HepG2 (cell line): ENCODE data around the gene DRAXIN. TPM values are rescaled to one million over a fixed set of nuclear protein-coding genes. Genes with fewer than 3 reads are reported as not detected.

ENCODE experiments used
- ATAC-seq: fragments of 200-7000 bp; cut with Tn5 transposase; 3 replicates; pipeline ENCODE4 v1.9.1; 2020; ENCODE audit warnings: mild to moderate bottlenecking, moderate library complexity
- BruUV-seq: library from RNA; stranded (reverse); fragments of 400-500 nt; replicated peaks from 2 replicates; lab custom pipeline; 2021; lab: Mats Ljungman, UMichigan
- CTCF ChIA-PET: fragments of 300-600 bp; formaldehyde crosslinking; extraction: SDS; loops from one replicate; lab custom pipeline; 2021; ENCODE audit warnings: low total read pairs, inconsistent platforms, low intra/inter-chr PET ratio; lab: Yijun Ruan, JAX
- POLR2A ChIA-PET: fragments of 350-600 bp; sonication (Branson Sonifier 250); formaldehyde crosslinking; loops from one replicate; lab custom pipeline; 2020; ENCODE audit warnings: antibody characterized with exemption, inconsistent platforms; lab: Yijun Ruan, JAX
- DNase-seq: peaks from one replicate; pipeline ENCODE4 v3.0.0-alpha.2; 2015; ENCODE audit warnings: low spot score
- FAIRE-seq: peaks from 3 replicates; lab custom pipeline; 2011; peaks lifted over from hg19 to GRCh38; lab: Jason Lieb, UNC
- H2AFZ ChIP-seq: one replicate; pipeline ENCODE4 v1.6.1; 2011; ENCODE audit warnings: low read length, inconsistent platforms
- H3K27ac ChIP-seq: fragments of 300-600 bp; 3 replicates; pipeline ENCODE4 v1.8.0; 2011; ENCODE audit warnings: mixed run types, mild to moderate bottlenecking, mixed read lengths, low read length, inconsistent platforms; ENCODE audit not compliant: insufficient read depth; ENCODE audit errors: extremely low read length
- H3K27me3 ChIP-seq, 2 experiments: fragments of 200-600 bp in 1 of 2; 2 replicates in 1 of 2; 3 replicates in 1 of 2; pipeline versions ENCODE4 v1.6.0 to v1.8.0; 2011; ENCODE audit warnings: low read length in 2 of 2, mild to moderate bottlenecking in 2 of 2, moderate library complexity in 2 of 2, inconsistent platforms in 1 of 2; ENCODE audit not compliant: insufficient read depth in 2 of 2, control insufficient read depth in 1 of 2
- H3K36me3 ChIP-seq, 2 experiments: fragments of 200-600 bp in 1 of 2; replicated peaks in 1 of 2; 2 replicates in 1 of 2; 3 replicates in 1 of 2; pipeline versions ENCODE4 v1.5.1 to v1.8.0; 2011; ENCODE audit warnings: low read length in 2 of 2, inconsistent platforms in 1 of 2; ENCODE audit not compliant: insufficient read depth in 2 of 2, control insufficient read depth in 1 of 2
- H3K4me1 ChIP-seq: 2 replicates; pipeline ENCODE4 v1.5.1; 2012; ENCODE audit warnings: low read length, inconsistent platforms; ENCODE audit not compliant: insufficient read depth
- H3K4me2 ChIP-seq: 2 replicates; pipeline ENCODE4 v1.6.0; 2011; ENCODE audit warnings: low read depth, low read length, inconsistent platforms
- H3K4me3 ChIP-seq, 3 experiments: fragments of 200-600 bp in 1 of 3; sonication (generic), shearing (Covaris generic) in 1 of 3; replicated peaks in 1 of 3; 2 replicates each; pipeline ENCODE4 v1.5.1; 2011 to 2016; ENCODE audit warnings: low read length in 3 of 3, inconsistent platforms in 2 of 3, low read depth in 2 of 3, mild to moderate bottlenecking in 2 of 3, control low read depth in 1 of 3, mixed read lengths in 1 of 3; ENCODE audit not compliant: insufficient read depth in 1 of 3
- H3K79me2 ChIP-seq: one replicate; pipeline ENCODE4 v1.6.1; 2011; ENCODE audit warnings: low read length, inconsistent platforms; ENCODE audit not compliant: insufficient read depth
- H3K9ac ChIP-seq: 2 replicates; pipeline ENCODE4 v1.6.0; 2011; ENCODE audit warnings: mild to moderate bottlenecking, low read depth, low read length, inconsistent platforms; ENCODE audit not compliant: insufficient read depth
- H3K9me3 ChIP-seq: 2 replicates; pipeline ENCODE4 v1.5.1; 2012; ENCODE audit warnings: mild to moderate bottlenecking, low read length
- H4K20me1 ChIP-seq: 2 replicates; pipeline ENCODE4 v1.6.0; 2011; ENCODE audit warnings: inconsistent platforms, mild to moderate bottlenecking, low read length, moderate library complexity; ENCODE audit not compliant: insufficient read depth
- BRD4 ChIP-seq: sonication (generic); formaldehyde crosslinking; IDR thresholded peaks from 2 replicates; pipeline ENCODE4 v1.4.0; 2020; ENCODE audit warnings: missing genetic modification reagents
- EED ChIP-seq: sonication (generic); formaldehyde crosslinking; IDR thresholded peaks from 2 replicates; pipeline ENCODE4 v1.5.0; 2020; ENCODE audit warnings: mild to moderate bottlenecking, missing genetic modification reagents
- ELF4 ChIP-seq: sonication (generic); formaldehyde crosslinking; IDR thresholded peaks from 2 replicates; pipeline ENCODE4 v1.5.0; 2020; ENCODE audit warnings: missing genetic modification reagents, mild to moderate bottlenecking, moderate library complexity, borderline replicate concordance
- HIVEP1 ChIP-seq: sonication (generic); formaldehyde crosslinking; IDR thresholded peaks from 2 replicates; pipeline ENCODE4 v1.4.0; 2020; ENCODE audit warnings: mild to moderate bottlenecking, missing genetic modification reagents
- MEF2D ChIP-seq: sonication (generic); formaldehyde crosslinking; IDR thresholded peaks from 2 replicates; pipeline ENCODE4 v1.5.1; 2020; ENCODE audit warnings: mild to moderate bottlenecking, missing genetic modification reagents
- NFKB2 ChIP-seq: sonication (generic); formaldehyde crosslinking; IDR thresholded peaks from 2 replicates; pipeline ENCODE4 v1.4.0; 2020; ENCODE audit warnings: missing genetic modification reagents, borderline replicate concordance
- PAWR ChIP-seq: sonication (generic); formaldehyde crosslinking; IDR thresholded peaks from 2 replicates; pipeline ENCODE4 v1.4.0; 2020; ENCODE audit warnings: missing genetic modification reagents, mild to moderate bottlenecking, borderline replicate concordance
- RXRB ChIP-seq: IDR thresholded peaks from 2 replicates; pipeline ENCODE4 v1.6.1; 2016; ENCODE audit warnings: borderline replicate concordance, missing genetic modification reagents, missing compliant biosample characterization
- SOX5 ChIP-seq: IDR thresholded peaks from 2 replicates; pipeline ENCODE4 v1.6.1; 2016; ENCODE audit warnings: borderline replicate concordance
- TBX3 ChIP-seq: fragments of 450-650 bp; IDR thresholded peaks from 2 replicates; pipeline ENCODE4 v1.6.1; 2017; ENCODE audit warnings: antibody characterized with exemption, mild to moderate bottlenecking, inconsistent platforms, borderline replicate concordance
- YY1 ChIP-seq: IDR thresholded peaks from 2 replicates; pipeline ENCODE4 v1.6.1; 2011; ENCODE audit warnings: low read length, low read depth, moderate library complexity, mild to moderate bottlenecking; ENCODE audit not compliant: insufficient read depth, insufficient replicate concordance
- ZNF232 ChIP-seq: sonication (generic); formaldehyde crosslinking; IDR thresholded peaks from 2 replicates; pipeline ENCODE4 v1.4.0; 2020; ENCODE audit warnings: missing genetic modification reagents, borderline replicate concordance
- ZNF251 ChIP-seq: sonication (generic); formaldehyde crosslinking; IDR thresholded peaks from 2 replicates; pipeline ENCODE4 v1.9.0; 2021; ENCODE audit warnings: mild to moderate bottlenecking, missing genetic modification reagents
- ZNF709 ChIP-seq: sonication (generic); formaldehyde crosslinking; IDR thresholded peaks from 2 replicates; pipeline ENCODE4 v1.5.0; 2020; ENCODE audit warnings: mild to moderate bottlenecking, missing genetic modification reagents
- WGBS: methylation state at CpG from one replicate; pipeline ENCODE4 v1.1.6; 2017; ENCODE audit warnings: low lambda C conversion rate; 5-methylcytosine and 5-hydroxymethylcytosine counted together
- in situ Hi-C: cut with HindIII; loops from 2 replicates; pipeline ENCODE4 v1.10.0; 2017; ENCODE audit warnings: low pct_unique_long_range_greater_than_20kb; ENCODE audit not compliant: extremely low pct_ligation_motif_present
- intact Hi-C: fragments of 100-400 bp; cut with micrococcal nuclease; formaldehyde crosslinking; loops from one replicate; pipeline ENCODE4 v1.10.0; 2022; ENCODE audit not compliant: unreplicated experiment
- polyA plus RNA-seq, 8 experiments: library from polyadenylated mRNA; depleted of rRNA in 3 of 8; stranded (reverse) in 7 of 8; unstranded in 1 of 8; fragments of >200 nt; fragmentation: Illumina TruSeq in 4 of 8; extraction: Trizol in 4 of 8; gene quantifications; 2 replicates each; pipeline versions ENCODE4 v1.2.1 to v1.2.3, GENCODE V29; 2011 to 2016; ENCODE audit warnings: low read depth in 4 of 8, missing spikeins in 1 of 8, mixed read lengths in 1 of 8; ENCODE audit not compliant: insufficient read depth in 1 of 8
- total RNA-seq, 5 experiments: library from RNA; depleted of rRNA; stranded (reverse); fragments of >200 nt; fragmentation: Illumina TruSeq; extraction: Trizol; gene quantifications; 2 replicates each; pipeline ENCODE4 v1.2.3, GENCODE V29; 2016; ENCODE audit warnings: low read depth in 1 of 5
- TF ChIP-seq, protein P1 (sequence below): sonication (generic); formaldehyde crosslinking; IDR thresholded peaks from 2 replicates; pipeline ENCODE4 v1.4.0; 2020; ENCODE audit warnings: missing genetic modification reagents
- TF ChIP-seq, protein P2 (sequence below): sonication (generic); formaldehyde crosslinking; IDR thresholded peaks from 2 replicates; pipeline ENCODE4 v1.4.0; 2020; ENCODE audit warnings: missing genetic modification reagents

DRAXIN gene
- total and polyA plus RNA-seq, 2 of the 13 experiments (the other 11 are each of a cell fraction or from before 2014, with no cell fraction given): 0.02 TPM; not detected in 1

DNA sequence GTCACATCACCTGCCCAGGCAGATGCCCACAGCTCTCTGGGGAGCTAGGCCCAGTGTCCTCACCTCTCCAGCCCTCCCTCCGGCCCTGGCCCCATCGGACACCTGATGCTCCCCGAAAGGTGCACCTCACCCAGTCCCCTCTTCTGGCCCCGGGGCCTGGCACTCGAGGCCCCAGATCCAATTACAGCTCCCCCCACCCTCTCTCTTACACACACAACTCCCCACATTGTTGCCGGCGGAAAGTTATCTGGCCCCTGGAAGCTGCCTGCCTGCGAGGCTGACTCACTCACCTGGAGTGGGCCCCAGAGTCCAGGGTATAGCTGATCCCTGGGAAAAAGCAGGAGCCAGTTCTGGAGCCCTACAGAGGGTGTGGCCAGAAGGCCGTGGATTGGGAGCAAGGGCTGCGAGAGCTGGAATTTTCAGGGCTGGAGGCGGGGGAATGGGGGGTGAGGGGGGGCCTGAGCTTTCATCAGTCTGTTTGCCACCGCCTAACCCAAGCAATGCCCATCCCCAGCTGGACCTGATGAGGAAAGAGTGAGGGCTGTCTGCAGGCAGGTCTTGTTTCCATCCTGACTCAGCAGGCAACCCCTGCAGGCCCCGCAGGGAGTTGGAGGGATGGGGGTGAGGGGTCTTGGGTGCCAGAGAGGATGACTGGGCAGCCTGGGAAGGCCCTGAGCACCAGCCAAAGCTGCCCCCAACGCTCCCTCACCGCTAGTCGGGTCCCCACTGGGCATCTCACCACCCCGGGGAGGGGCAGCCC is 38.2 kb upstream of the DRAXIN start (continued):
- TF ChIP-seq, protein P1, sequence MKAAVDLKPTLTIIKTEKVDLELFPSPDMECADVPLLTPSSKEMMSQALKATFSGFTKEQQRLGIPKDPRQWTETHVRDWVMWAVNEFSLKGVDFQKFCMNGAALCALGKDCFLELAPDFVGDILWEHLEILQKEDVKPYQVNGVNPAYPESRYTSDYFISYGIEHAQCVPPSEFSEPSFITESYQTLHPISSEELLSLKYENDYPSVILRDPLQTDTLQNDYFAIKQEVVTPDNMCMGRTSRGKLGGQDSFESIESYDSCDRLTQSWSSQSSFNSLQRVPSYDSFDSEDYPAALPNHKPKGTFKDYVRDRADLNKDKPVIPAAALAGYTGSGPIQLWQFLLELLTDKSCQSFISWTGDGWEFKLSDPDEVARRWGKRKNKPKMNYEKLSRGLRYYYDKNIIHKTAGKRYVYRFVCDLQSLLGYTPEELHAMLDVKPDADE (CRISPR knock-in tag): no peak
- peak; percentile 51 for TF ChIP-seq RXRB (CRISPR knock-in tag)
- TF ChIP-seq SOX5 (CRISPR knock-in tag): peak; percentile 42; the same call in 1 of the 2 replicates
- TF ChIP-seq BRD4 (CRISPR knock-in tag): no peak
- TF ChIP-seq HIVEP1 (CRISPR knock-in tag): 0 out of 2 replicates have a peak, but pooled peaks have one; percentile 16
- no peak for TF ChIP-seq TBX3

DNA sequence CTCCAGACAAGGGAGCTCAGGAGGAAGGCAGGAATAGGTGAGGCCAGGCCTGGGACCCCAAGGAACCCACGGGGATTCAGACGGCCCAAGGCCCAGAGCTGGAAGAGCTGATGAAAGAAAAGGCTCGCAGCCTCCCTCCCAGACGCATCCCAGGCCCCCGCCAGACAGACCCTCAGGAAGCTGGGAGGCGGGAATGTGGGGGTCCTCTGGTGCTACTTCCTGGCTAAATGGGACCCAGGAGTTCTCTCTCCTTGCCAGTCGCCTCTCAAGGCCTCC is 37.7 kb upstream of the DRAXIN start:
- peaks cover 62% of the 10 kb centered on the region for H3K4me1 ChIP-seq
- DNase-seq: no peak
- peaks cover 8% of the 10 kb centered on the region for H4K20me1 ChIP-seq
- H3K36me3 ChIP-seq: peaks cover 5 to 14% of the 10 kb centered on the region in 2 experiments
- in situ Hi-C loops: no loop called here
- FAIRE-seq: no peak
- H3K9me3 ChIP-seq: no peaks in the 10 kb centered on the region
- no peak; the same call in 2 of the 3 replicates for ATAC-seq
- peak overlapping the region; percentile 74 for H3K27ac ChIP-seq
- POLR2A ChIA-PET: interaction anchor here (0.8 to 4.0 kb wide), 20 partner anchors 8 to 554 kb away, joined by 3 to 45 read pairs (median 4); partner anchors contain the start of genes AGTRAP, DISP3, EXOSC10 and FBXO6
- 0% methylated on average over 3 of the region's 7 CpGs for whole genome bisulfite sequencing
- H3K27me3 ChIP-seq: no peaks in the 10 kb centered on the region
- H3K4me3 ChIP-seq: peak overlapping the region; percentile 81 to 89 (median 85)
- intact Hi-C loops: loop anchor here (5.0 kb wide), 2 partner anchors 64 to 149 kb away; no protein-coding TSS in a partner anchor
- CTCF ChIA-PET: no interaction called here
- no peak overlapping the region for H2AFZ ChIP-seq
- TSS peak; percentile 58 for BruUV-seq
- H3K79me2 ChIP-seq: peaks cover 20% of the 10 kb centered on the region
- H3K4me2 ChIP-seq: peak overlapping the region; percentile 84
- H3K9ac ChIP-seq: peak overlapping the region; percentile 83
- no peak for TF ChIP-seq ZNF251 (CRISPR knock-in tag)
- TF ChIP-seq EED (CRISPR knock-in tag): 0 out of 2 replicates have a peak, but pooled peaks have one; percentile 60
- 0 out of 2 replicates have a peak, but pooled peaks have one; percentile 52 for TF ChIP-seq ZNF709
- no peak for TF ChIP-seq YY1
- no peak for TF ChIP-seq MEF2D (CRISPR knock-in tag)
- 0 out of 2 replicates have a peak, but pooled peaks have one; percentile 18 for TF ChIP-seq ZNF232
- TF ChIP-seq PAWR: no peak
- TF ChIP-seq ELF4 (CRISPR knock-in tag): no peak
- TF ChIP-seq, protein P2, sequence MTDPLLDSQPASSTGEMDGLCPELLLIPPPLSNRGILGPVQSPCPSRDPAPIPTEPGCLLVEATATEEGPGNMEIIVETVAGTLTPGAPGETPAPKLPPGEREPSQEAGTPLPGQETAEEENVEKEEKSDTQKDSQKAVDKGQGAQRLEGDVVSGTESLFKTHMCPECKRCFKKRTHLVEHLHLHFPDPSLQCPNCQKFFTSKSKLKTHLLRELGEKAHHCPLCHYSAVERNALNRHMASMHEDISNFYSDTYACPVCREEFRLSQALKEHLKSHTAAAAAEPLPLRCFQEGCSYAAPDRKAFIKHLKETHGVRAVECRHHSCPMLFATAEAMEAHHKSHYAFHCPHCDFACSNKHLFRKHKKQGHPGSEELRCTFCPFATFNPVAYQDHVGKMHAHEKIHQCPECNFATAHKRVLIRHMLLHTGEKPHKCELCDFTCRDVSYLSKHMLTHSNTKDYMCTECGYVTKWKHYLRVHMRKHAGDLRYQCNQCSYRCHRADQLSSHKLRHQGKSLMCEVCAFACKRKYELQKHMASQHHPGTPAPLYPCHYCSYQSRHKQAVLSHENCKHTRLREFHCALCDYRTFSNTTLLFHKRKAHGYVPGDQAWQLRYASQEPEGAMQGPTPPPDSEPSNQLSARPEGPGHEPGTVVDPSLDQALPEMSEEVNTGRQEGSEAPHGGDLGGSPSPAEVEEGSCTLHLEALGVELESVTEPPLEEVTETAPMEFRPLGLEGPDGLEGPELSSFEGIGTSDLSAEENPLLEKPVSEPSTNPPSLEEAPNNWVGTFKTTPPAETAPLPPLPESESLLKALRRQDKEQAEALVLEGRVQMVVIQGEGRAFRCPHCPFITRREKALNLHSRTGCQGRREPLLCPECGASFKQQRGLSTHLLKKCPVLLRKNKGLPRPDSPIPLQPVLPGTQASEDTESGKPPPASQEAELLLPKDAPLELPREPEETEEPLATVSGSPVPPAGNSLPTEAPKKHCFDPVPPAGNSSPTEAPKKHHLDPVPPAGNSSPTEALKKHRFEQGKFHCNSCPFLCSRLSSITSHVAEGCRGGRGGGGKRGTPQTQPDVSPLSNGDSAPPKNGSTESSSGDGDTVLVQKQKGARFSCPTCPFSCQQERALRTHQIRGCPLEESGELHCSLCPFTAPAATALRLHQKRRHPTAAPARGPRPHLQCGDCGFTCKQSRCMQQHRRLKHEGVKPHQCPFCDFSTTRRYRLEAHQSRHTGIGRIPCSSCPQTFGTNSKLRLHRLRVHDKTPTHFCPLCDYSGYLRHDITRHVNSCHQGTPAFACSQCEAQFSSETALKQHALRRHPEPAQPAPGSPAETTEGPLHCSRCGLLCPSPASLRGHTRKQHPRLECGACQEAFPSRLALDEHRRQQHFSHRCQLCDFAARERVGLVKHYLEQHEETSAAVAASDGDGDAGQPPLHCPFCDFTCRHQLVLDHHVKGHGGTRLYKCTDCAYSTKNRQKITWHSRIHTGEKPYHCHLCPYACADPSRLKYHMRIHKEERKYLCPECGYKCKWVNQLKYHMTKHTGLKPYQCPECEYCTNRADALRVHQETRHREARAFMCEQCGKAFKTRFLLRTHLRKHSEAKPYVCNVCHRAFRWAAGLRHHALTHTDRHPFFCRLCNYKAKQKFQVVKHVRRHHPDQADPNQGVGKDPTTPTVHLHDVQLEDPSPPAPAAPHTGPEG (CRISPR knock-in tag): 0 out of 2 replicates have a peak, but pooled peaks have one; percentile 41
- peak; percentile 20; the same call in 1 of the 2 replicates for TF ChIP-seq NFKB2 (CRISPR knock-in tag)
